ENCODE results near the gene PRDM10.
A peak's percentile ranks its signal among the peaks of the same experiment; 100 is the strongest.
"Not testable (repeated sequence)": the region's sequence is repeated elsewhere in the genome, so short reads cannot be mapped to it uniquely, and the experiment has no call there.

The PRDM10 gene

DNA sequence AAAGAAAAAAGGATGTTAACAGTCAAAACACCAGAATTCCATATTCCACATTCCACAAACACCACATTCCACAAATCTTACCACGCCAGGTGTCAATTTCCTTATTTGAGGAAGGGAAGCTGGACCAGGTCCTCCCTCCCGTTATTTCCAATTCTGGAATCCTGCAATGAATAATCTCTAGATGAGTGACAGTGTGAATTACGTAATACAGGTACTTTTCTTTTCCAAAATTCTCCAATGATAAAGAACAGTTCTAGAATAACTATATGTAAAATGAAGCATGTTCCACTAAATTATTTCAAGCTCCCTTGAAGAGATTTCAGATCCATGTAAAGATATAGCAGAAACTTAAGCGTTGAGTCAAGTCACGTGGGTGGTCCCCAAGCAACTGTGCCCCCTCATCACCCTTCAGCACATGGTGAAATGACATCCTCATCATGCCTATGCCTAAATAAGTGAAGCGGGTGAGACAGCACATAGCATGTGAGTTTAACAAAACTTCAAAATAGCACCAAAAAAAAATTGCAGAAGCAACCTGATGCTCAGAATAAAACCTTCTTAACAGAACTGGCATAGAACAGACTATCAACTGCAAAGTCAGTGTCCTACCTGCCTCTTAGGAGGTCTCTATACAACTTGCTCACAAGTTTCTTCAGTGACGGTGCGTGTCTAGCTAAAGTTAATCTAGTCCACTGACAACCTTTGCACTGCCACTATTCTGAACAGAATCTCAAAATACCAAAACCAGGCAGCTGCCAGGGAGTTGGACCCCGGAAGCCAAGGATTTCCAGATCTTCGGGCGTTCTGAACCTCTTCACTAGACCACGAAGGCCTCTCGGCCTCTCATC, 108.1 kb downstream of the PRDM10 start:
- DNase-seq = peak; percentile 5

DNA sequence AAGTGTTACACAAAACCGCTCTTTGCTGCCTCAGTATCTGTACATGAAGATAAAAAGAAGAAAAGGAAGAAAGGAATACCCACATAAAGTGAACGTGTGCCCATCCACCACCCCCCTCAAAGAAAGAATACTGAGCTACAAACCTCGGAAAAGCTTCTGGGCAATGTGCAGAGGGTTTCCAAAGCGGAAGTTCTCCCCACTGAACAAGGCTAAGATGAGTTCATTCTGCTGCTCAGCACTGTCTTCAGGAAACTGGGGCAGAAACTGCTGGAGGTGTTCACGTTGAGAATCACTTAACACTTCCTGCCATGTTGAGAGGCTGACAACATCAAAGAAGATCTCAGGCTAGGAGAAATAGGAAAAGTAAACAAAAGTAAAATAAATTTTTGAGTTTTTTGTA, 114.2 kb downstream of the PRDM10 start:
- DNase-seq = no peak

DNA sequence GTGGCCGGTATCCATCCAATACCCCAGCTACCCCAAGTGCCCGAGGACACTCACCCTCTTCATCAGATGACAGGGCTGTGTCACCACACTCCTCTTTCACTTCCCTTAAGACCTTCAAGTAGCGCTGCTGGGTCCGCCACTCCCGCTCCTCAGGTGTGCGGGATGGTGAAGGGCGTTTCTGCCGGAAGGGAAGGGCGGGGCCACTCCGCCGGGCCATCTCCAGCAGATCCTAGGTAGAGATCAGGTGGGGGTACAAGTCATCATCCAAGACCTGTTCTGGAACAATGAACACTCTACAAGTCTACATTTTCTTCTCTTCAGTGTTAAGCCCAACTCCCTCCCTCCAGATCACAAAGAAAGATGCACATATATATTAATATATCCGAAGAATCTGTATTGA, 117.3 kb downstream of the PRDM10 start:
- no peak for DNase-seq

DNA sequence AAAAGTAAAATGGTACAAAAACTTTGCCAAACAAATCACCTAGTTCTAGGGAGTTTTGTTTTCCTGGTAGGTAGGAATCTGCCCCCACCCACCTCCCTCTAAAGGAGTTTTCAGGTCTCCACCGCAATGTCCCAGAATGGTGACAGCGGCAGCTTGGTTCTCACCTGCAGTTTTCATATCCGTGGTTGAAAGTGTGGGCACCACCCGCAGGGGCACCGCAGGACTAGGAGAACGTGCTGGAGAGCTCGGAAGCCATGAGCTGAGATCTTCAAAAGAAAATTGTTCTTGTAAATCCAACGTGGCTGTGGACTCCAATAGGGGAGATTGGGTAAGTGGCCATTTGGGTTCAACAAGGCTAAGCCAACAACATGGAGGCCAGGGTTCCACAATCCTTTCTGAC, 118.1 kb downstream of the PRDM10 start:
- DNase-seq = no peak

DNA sequence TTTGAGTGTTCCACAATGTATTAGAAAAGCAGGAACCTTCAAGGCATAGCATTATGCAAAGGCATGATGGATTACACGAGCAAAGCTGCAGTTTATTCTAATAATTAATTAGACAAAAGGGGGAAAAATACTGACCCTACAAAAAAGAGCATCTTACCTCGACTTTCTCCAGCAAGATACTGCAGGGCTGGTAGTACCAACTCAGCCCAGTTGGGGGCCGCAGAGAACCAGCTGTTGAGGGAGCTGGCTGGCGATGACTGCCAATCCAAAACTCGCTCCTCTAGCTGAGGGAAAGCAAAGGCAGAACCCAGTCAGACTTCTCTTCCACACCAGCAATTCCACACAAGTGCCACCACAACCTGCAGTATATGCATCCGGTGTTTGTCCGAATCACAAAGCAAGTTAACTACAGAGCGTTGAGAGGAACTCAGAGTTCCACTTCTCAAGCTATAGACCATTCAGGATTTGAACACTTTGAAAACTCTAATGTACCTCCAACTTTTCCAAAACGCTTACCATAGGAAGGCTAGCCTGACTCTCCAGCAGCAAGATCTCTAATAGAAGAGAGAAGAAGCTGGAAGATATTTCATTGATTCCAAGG, 121.0 kb downstream of the PRDM10 start:
- DNase-seq = peak; percentile 15

DNA sequence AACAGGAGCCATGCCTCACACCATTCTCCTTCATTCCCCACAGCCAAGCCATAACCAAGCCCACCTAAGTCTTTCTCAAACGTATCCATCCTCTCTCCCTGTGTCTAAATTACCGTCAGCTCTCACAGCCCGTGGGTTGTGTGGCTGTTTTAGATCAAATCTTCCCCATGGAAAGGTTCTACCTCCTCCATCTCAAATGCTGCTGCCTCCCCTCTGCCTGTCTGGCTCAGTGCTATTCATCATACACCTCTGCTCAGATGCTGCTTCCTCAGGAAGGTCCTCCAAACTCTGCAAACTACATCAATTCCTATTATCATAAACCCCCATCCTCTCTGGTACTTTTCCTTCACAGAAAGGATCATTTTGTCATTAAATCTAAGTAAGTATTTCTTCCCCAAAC, 122.3 kb downstream of the PRDM10 start:
- no peak for DNase-seq

DNA sequence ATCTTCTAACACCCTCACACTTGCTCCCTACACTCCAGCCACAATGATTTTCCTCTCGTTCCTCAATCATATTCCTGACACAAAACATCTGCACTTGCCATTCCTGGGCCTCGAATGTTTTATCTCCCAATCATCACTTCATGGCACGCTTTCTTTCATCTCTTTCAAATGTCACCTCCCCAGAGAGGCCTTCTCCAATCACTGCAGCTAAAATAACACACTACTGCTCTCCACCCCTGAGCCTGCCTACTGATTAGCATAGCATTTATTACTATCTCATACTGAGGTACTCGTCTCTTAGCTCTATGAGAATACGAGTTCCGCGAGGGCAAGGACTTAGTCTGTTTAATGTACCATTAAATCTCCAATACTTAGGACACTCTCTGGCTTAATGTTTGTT, 130.7 kb downstream of the PRDM10 start:
- no peak for DNase-seq

DNA sequence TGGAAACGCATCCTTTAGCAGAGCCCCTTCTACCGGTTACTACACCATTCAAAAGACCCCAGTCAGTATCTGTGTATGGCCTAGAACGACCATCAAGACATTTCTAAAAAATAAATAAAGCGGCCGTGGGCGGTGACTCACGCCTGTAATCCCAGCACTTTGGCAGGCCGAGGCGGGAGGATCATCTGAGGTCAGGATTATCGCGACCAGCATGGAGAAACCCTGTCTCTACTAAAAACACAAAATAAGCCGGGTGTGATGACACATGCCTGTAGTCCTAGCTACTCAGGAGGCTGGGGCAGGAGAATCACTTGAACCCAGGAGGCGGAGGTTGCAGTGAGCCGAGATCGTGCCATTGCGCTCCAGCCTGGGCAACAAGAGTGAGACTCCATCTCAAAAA, 134.0 kb downstream of the PRDM10 start:
- not testable (repeated sequence) for DNase-seq

DNA sequence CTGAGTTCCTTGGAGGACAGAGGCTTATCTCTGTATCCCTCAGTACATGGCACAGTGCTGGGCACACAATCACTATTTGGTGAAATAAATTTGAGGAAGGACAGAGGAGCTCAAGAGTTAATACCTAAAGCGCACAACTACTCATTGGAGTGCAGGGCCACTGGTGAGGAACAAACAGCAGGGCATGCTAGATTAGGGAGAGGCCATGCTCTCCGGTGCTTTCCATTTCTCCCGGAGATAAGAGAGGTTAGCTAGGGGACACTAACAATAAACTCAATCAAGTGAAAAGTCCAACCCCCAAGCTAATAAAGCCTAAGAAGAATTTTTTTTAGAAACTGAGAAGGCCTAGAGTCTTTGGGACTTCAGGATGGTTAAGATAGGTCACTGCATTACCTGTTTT, 136.3 kb downstream of the PRDM10 start:
- no peak for DNase-seq

DNA sequence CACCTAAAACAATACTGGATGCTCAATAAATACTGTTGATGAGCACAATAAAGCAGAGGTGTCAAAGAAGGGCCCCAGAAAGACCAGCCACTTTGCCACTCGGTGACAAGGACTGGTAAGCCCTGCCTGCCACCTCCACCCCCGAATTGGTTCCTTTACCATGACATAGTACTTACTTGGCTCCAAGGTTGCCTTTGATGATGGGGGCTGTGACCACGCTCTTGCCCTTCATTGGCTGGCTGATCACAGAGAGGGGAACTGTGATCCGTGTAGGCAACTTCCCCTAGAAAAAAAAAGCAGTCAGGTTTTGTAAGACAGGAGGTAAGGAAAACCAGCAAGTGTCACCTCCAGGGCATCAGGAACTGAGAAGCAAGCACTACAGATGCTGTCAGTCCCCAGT, 136.9 kb downstream of the PRDM10 start:
- DNase-seq = no peak

DNA sequence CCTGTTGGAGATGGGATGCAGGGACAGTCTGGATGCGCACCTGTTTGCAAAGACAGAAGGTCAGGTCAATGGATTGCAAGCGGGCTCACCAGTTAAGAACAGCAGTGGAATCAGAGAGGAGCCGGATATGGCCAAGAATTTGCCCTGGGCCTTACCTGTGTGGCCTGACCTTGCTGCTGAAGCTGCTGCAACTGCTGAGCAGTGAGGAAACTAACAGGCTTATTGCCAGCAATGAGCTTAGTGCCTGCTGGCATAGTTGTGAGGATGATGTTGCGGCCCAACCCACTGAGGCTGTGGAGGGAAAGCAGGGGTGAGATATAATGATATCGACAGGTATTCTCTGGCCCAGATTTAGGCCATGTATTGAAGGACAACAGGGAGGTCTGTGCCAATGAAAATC, 137.8 kb downstream of the PRDM10 start:
- no peak for DNase-seq

DNA sequence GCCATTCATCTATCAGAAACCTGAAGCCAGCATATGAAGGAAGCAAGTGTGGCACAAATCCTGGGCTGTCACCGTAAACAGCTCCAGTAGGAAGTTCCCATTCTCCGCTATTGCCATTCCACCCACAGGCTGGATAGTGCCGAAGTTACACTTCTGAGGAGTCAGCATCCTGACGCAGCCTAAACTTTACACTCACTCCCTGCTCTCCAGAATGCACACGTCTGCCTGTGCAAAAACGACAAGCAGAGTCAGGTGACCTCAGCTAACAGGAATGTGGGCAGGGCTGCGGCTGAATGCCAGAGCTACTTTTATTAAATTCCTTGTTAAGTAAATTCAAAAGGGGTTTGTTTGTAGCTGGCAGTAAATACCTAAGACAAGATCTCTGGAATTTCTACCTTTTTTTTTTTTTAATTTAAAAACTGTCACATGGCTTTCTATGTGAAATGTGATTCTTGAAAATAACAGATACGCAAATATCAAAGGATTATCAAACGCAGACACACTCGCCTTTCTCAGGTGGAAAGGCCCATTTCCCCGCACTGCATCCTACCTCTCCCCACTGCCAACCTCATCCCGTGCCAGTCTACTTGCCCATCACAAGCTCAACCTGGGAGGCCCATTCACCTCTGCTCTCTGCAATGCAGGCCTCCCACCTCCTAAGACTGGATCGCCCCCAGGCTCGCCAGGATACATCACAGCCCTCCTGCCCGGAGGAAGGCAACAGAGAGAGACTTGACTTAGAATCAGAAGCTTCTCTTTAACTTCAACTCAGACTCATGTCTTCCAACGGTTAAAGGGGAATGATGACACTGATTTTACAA, 140.7 kb downstream of the PRDM10 start:
- no peak for DNase-seq

DNA sequence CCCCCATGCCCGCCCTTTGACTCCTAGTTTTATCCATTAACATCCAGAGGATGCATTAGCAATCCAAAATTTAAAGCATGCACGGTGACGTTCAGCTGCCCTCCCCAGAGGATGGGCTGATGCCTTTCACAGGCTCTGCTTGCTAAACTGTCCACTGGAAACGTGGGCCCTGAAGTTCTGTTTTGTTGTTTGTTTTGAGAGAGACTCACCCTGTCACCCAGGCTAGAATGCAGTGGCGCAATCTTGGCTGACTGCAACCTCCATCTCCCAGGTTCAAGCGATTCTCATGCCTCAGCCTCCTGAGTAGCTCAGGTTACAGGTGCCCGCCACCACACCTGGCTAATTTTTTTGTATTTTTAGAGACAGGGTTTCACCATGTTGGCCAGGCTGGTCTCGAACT, 146.6 kb downstream of the PRDM10 start:
- DNase-seq = no peak

DNA sequence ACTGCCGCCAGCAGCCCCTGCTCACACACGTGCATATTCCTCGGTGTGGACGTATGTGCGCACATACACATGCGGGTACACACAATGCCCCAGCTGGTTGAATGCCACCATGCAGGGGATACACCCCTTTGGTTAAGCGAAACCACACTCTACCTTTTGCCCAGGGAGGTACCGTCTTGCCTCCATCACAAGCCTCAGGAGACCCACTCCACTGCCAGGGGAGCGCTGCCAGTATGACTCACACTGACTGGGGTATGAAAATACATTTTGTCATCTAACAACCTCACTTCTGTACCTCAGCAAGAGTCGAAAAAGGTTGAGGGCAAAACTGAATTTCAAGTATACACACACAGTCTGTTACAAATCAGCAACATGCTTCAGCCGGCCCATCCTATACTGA, 147.5 kb downstream of the PRDM10 start:
- DNase-seq = no peak

DNA sequence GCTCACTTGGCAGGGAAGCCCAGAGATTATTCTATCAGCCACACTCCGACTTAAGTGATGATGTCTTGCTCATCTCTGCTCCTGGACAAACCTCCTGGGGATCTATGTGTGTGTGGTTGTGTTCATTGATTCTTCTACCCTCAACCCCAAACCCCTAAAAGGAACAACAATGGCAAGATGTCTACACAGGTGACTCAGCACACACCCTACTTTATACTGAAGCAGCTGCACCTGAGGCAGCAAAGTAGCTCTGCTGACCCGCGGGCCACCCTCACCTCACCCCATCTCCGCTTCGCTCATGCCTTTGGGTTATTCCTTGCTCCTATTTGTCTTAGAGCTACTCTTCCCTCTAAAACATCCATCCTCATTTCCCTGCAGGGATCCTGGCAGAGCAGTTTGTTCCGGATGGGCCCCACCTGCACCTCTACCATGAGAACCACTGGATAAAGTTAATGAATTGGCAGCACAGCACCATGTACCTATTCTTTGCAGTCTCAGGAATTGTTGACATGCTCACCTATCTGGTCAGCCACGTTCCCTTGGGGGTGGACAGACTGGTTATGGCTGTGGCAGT, 148.3 kb downstream of the PRDM10 start:
- DNase-seq = no peak

DNA sequence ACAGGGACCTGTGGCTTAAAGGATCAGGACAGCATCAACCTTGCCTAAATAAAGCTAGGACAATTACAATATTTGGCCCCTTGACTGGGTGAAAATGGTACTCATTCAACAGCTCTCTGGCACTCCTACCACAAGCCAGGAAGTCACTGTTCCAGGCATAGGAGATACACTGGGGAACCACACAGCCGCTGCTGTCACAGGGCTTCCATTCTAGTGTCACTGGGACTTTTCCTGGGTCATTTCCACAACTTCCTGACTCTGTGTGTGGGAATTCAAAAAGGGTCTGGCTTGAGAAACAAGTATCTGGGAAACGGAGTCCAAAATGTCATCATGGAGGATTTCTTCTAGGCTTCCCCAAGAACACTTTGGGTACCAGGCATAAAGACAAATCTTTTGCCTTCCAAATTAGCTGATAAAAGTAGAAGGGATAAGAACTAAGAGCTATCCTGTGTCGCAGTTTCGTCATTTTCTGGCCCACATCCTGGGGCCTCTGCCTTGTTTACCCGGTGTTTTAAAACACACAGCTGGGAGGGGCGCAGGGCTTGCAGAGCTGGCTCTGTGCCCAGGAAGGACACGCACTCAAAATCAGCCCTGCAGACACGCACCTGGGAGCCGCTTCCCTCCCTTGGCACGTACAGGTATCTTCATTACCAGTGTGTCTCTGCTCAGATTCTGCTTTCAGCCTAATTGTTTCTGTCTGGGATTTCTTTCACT, 149.0 kb downstream of the PRDM10 start:
- DNase-seq = peak; percentile 66

DNA sequence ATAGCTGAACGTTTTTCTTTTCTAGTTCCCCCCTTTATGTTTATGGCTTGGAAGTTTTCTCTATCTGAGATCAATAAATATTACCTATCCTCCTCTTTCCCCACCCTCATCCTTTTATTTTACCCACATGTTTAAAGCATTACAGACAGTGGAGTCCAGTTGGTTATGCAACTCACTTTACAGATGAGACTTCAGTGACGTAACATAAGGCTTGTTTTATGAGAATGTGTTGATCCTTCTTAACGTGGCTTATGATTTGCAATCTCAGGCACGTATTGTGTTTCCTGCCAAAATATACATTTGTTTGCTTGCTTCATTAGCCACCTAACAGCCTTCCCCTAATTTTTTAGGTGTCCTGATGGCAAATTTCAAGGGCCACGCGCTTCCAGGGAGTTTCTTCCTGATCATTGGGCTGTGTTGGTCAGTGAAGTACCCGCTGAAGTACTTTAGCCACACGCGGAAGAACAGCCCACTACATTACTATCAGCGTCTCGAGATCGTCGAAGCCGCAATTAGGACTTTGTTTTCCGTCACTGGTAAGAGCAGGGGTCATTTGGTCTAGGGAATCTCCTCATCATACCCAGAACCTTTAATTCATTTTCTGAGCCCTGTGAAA, 150.4 kb downstream of the PRDM10 start:
- DNase-seq = no peak
